H9 (cell line): ENCODE data around the gene CHMP1A. TPM values are rescaled to one million over a fixed set of nuclear protein-coding genes. Genes with fewer than 3 reads are reported as not detected.
"Not testable (repeated sequence)": the region's sequence is repeated elsewhere in the genome, so short reads cannot be mapped to it uniquely, and the experiment has no call there.

ENCODE experiments used
- DNase-seq: peaks from one replicate; pipeline ENCODE4 v3.0.0-alpha.2; 2017
- H2AFZ ChIP-seq: one replicate; pipeline ENCODE4 v1.6.1; 2013; ENCODE audit warnings: mild to moderate bottlenecking, low read length, control low read depth, moderate library complexity
- H2AK5ac ChIP-seq: 2 replicates; pipeline ENCODE4 v1.6.1; 2013; ENCODE audit warnings: low read length, control low read depth, mixed read lengths; ENCODE audit not compliant: insufficient read length
- H2BK120ac ChIP-seq: one replicate; pipeline ENCODE4 v1.6.1; 2013; ENCODE audit warnings: low read depth, mild to moderate bottlenecking, low read length, control low read depth, inconsistent platforms; ENCODE audit not compliant: poor library complexity, severe bottlenecking
- H2BK12ac ChIP-seq: 2 replicates; pipeline ENCODE4 v1.6.1; 2013; ENCODE audit warnings: low read length, control low read depth, mixed read lengths, low read depth; ENCODE audit not compliant: insufficient read length
- H2BK15ac ChIP-seq: 2 replicates; pipeline ENCODE4 v1.6.1; 2013; ENCODE audit warnings: low read depth, low read length, control low read depth
- H2BK20ac ChIP-seq: one replicate; pipeline ENCODE4 v1.6.1; 2013; ENCODE audit warnings: low read depth, mild to moderate bottlenecking, low read length, control low read depth, inconsistent platforms; ENCODE audit not compliant: poor library complexity, severe bottlenecking
- H2BK5ac ChIP-seq: 2 replicates; pipeline ENCODE4 v1.6.1; 2013; ENCODE audit warnings: low read length, control low read depth, mixed read lengths; ENCODE audit not compliant: insufficient read length
- H3K14ac ChIP-seq: 2 replicates; pipeline ENCODE4 v1.6.1; 2013; ENCODE audit warnings: low read length, control low read depth; ENCODE audit not compliant: insufficient read depth
- H3K18ac ChIP-seq: 2 replicates; pipeline ENCODE4 v1.6.1; 2013; ENCODE audit warnings: low read depth, mild to moderate bottlenecking, mixed read lengths, low read length, control low read depth; ENCODE audit not compliant: insufficient read length
- H3K23ac ChIP-seq: 2 replicates; pipeline ENCODE4 v1.6.1; 2013; ENCODE audit warnings: low read length, control low read depth, mixed read lengths, low read depth; ENCODE audit not compliant: insufficient read length
- H3K23me2 ChIP-seq: 2 replicates; pipeline ENCODE4 v1.6.1; 2013; ENCODE audit warnings: low read depth, mild to moderate bottlenecking, mixed read lengths, low read length, control low read depth; ENCODE audit not compliant: insufficient read length, poor library complexity, severe bottlenecking
- H3K27ac ChIP-seq: 2 replicates; pipeline ENCODE4 v1.5.1; 2013; ENCODE audit warnings: low read length, control low read depth, mixed read lengths, low read depth; ENCODE audit not compliant: insufficient read length
- H3K27me3 ChIP-seq: 2 replicates; pipeline ENCODE4 v1.6.1; 2013; ENCODE audit warnings: low read length, control low read depth, inconsistent platforms; ENCODE audit not compliant: insufficient read depth
- H3K4ac ChIP-seq: 2 replicates; pipeline ENCODE4 v1.6.1; 2013; ENCODE audit warnings: low read depth, mild to moderate bottlenecking, control low read depth, inconsistent platforms, low read length, moderate library complexity
- H3K4me1 ChIP-seq: 2 replicates; pipeline ENCODE4 v1.6.1; 2013; ENCODE audit warnings: low read length, control low read depth, inconsistent platforms; ENCODE audit not compliant: insufficient read depth
- H3K4me2 ChIP-seq: 2 replicates; pipeline ENCODE4 v1.6.1; 2013; ENCODE audit warnings: low read length, control low read depth, mixed read lengths; ENCODE audit not compliant: insufficient read length, insufficient read depth
- H3K56ac ChIP-seq: 2 replicates; pipeline ENCODE4 v1.6.1; 2013; ENCODE audit warnings: low read depth, mild to moderate bottlenecking, mixed read lengths, low read length, control low read depth; ENCODE audit not compliant: insufficient read length
- H3K79me1 ChIP-seq: 2 replicates; pipeline ENCODE4 v1.6.1; 2013; ENCODE audit warnings: low read depth, mild to moderate bottlenecking, moderate library complexity, low read length, control low read depth, inconsistent platforms; ENCODE audit not compliant: insufficient read depth, poor library complexity, severe bottlenecking
- H3K79me2 ChIP-seq: 2 replicates; pipeline ENCODE4 v1.6.1; 2013; ENCODE audit warnings: low read length, control low read depth, inconsistent platforms; ENCODE audit not compliant: insufficient read depth
- H3K9ac ChIP-seq: 2 replicates; pipeline ENCODE4 v1.6.1; 2013; ENCODE audit warnings: low read length, control low read depth, mixed read lengths; ENCODE audit not compliant: insufficient read length; ENCODE audit errors: extremely low read depth
- H3K9me3 ChIP-seq: one replicate; pipeline ENCODE4 v1.6.1; 2013; ENCODE audit warnings: low read depth, low read length, inconsistent platforms; ENCODE audit not compliant: control insufficient read depth
- H3T11ph ChIP-seq: one replicate; pipeline ENCODE4 v1.6.1; 2013; ENCODE audit warnings: mild to moderate bottlenecking, low read length, control low read depth, inconsistent platforms
- H4K20me1 ChIP-seq: one replicate; pipeline ENCODE4 v1.6.1; 2013; ENCODE audit not compliant: control insufficient read depth, insufficient read length, insufficient read depth
- H4K5ac ChIP-seq: 2 replicates; pipeline ENCODE4 v1.6.1; 2013; ENCODE audit warnings: low read depth, mild to moderate bottlenecking, mixed read lengths, low read length, control low read depth; ENCODE audit not compliant: insufficient read length
- H4K8ac ChIP-seq: replicated peaks from 2 replicates; pipeline ENCODE4 v1.6.1; 2013; ENCODE audit warnings: low read length, control low read depth, mixed read lengths, low read depth; ENCODE audit not compliant: insufficient read length
- H4K91ac ChIP-seq: 2 replicates; pipeline ENCODE4 v1.6.1; 2013; ENCODE audit warnings: low read depth, mild to moderate bottlenecking, moderate library complexity, mixed read lengths, low read length, control low read depth; ENCODE audit not compliant: insufficient read length
- H3K27ac Mint-ChIP-seq, 3 experiments: 2 replicates in 2 of 3; 3 replicates in 1 of 3; pipeline ENCODE4 v1.8.0; 2020 to 2021; ENCODE audit warnings: mixed read lengths in 3 of 3, mild to moderate bottlenecking in 1 of 3, moderate library complexity in 1 of 3
- H3K27me3 Mint-ChIP-seq: 2 replicates; pipeline ENCODE4 v1.8.0; 2021; ENCODE audit warnings: low read depth, mild to moderate bottlenecking, moderate library complexity, mixed read lengths
- H3K36me3 Mint-ChIP-seq, 3 experiments: 2 replicates in 2 of 3; 3 replicates in 1 of 3; pipeline ENCODE4 v1.8.0; 2020 to 2021; ENCODE audit warnings: low read depth in 3 of 3, mixed read lengths in 3 of 3; ENCODE audit not compliant: insufficient read depth in 1 of 3
- H3K4me1 Mint-ChIP-seq, 2 experiments: 2 replicates each; pipeline ENCODE4 v1.8.0; 2020; ENCODE audit warnings: mixed read lengths in 2 of 2
- H3K4me3 Mint-ChIP-seq, 2 experiments: 2 replicates in 1 of 2; 3 replicates in 1 of 2; pipeline ENCODE4 v1.8.0; 2020 to 2021; ENCODE audit warnings: mild to moderate bottlenecking in 2 of 2, mixed read lengths in 2 of 2, moderate library complexity in 1 of 2
- H3K9me3 Mint-ChIP-seq, 2 experiments: 2 replicates in 1 of 2; 3 replicates in 1 of 2; pipeline ENCODE4 v1.8.0; 2020; ENCODE audit warnings: mild to moderate bottlenecking in 2 of 2, mixed read lengths in 2 of 2, moderate library complexity in 1 of 2
- CTCF ChIP-seq: fragments of 200-600 bp; sonication (generic); conservative IDR thresholded peaks from 3 replicates; pipeline ENCODE4 v1.8.0; 2021; ENCODE audit warnings: antibody characterized with exemption, mild to moderate bottlenecking
- WGBS: extraction: QIAGEN DNeasy Blood & Tissue Kit; methylation state at CpG from one replicate; pipeline ENCODE4 v1.1.7; 2013; ENCODE audit warnings: missing lambda C conversion rate, low lambda C conversion rate, mixed read lengths; ENCODE audit not compliant: insufficient read length; ENCODE audit errors: extremely low coverage; 5-methylcytosine and 5-hydroxymethylcytosine counted together
- total RNA-seq: library from RNA; stranded (reverse); gene quantifications from 2 replicates; pipeline ENCODE4 v1.2.1, GENCODE V29; 2021

Gene CHMP1A
- total RNA-seq, 1 experiment from 2014 or later = 89.6 TPM

GRCh38 chr16:89690392-89690901 is 32.9 kb upstream of the CHMP1A start:
- H3K18ac ChIP-seq = no peak overlapping the region

GRCh38 chr16:89689621-89690020 is 32.1 kb upstream of the CHMP1A start:
- not testable (repeated sequence) for H3K18ac ChIP-seq, H2BK5ac ChIP-seq, H3K9me3 ChIP-seq, H2AFZ ChIP-seq, H3K27me3 ChIP-seq, H3K14ac ChIP-seq, H3K23ac ChIP-seq, H4K20me1 ChIP-seq, H3K23me2 ChIP-seq, DNase-seq, H4K91ac ChIP-seq, H3K4me1 ChIP-seq, H2BK120ac ChIP-seq, H3K79me2 ChIP-seq, H3K9ac ChIP-seq, H3K4me2 ChIP-seq, H3K79me1 ChIP-seq, H4K5ac ChIP-seq, H2BK12ac ChIP-seq, H3K4ac ChIP-seq, H3K27ac ChIP-seq, H3K56ac ChIP-seq, H3K4me3 Mint-ChIP-seq, H3T11ph ChIP-seq, H3K27ac Mint-ChIP-seq, H3K4me1 Mint-ChIP-seq, H4K8ac ChIP-seq, H2BK20ac ChIP-seq, H3K27me3 Mint-ChIP-seq, H2BK15ac ChIP-seq, H2AK5ac ChIP-seq
- no CpG with 5 or more reads among the region's 4 CpGs for WGBS
- Mint-ChIP-seq H3K9me3 (peaks cover 12 to 16% of the 10 kb centered on the region in 2 experiments), H3K36me3 (peaks cover 50 to 71% (median 56%) of the 10 kb centered on the region in 3 experiments)

More at GRCh38 chr16:89690392-89690901, 32.9 kb upstream of the CHMP1A start:
- Histone ChIP-seq H3K56ac (no peak overlapping the region), H3K79me2 (no peaks in the 10 kb centered on the region), H2BK12ac (no peak overlapping the region), H3T11ph (no peak overlapping the region), H3K4ac (no peak overlapping the region), H3K79me1 (no peaks in the 10 kb centered on the region), H4K8ac (no peak overlapping the region), H3K27ac (no peak overlapping the region), H4K5ac (no peak overlapping the region), H2BK120ac (no peak overlapping the region), H3K23me2 (peaks cover 8% of the 10 kb centered on the region), H3K23ac (no peak overlapping the region), H4K20me1 (no peaks in the 10 kb centered on the region), H3K14ac (no peak overlapping the region), H3K9ac (no peak overlapping the region), H3K4me1 (no peaks in the 10 kb centered on the region), H2BK20ac (no peak overlapping the region), H3K27me3 (no peaks in the 10 kb centered on the region), H2BK15ac (no peak overlapping the region), H2AK5ac (no peak overlapping the region), H3K4me2 (no peak overlapping the region), H3K9me3 (peaks cover 4% of the 10 kb centered on the region), H4K91ac (no peak overlapping the region), H2AFZ (no peak overlapping the region), H2BK5ac (no peak overlapping the region)
- peak overlapping the region in 1 of 3 experiments; percentile 49; a peak in 1 of 7 replicates for H3K27ac Mint-ChIP-seq
- no peak for DNase-seq
- no peak overlapping the region; a peak in 2 of 5 replicates for H3K4me3 Mint-ChIP-seq
- H3K4me1 Mint-ChIP-seq = peaks cover 6 to 7% of the 10 kb centered on the region in 2 experiments
- peaks cover 6 to 8% of the 10 kb centered on the region in 2 experiments for H3K9me3 Mint-ChIP-seq
- TF ChIP-seq CTCF = no peak
- H3K36me3 Mint-ChIP-seq = peaks cover 43 to 72% (median 54%) of the 10 kb centered on the region in 3 experiments
- no CpG with 5 or more reads among the region's 16 CpGs for WGBS
- peaks cover 5% of the 10 kb centered on the region for H3K27me3 Mint-ChIP-seq
